IPS-15b (cell line): ENCODE measurements around the gene ZBED4.
"Not testable (repeated sequence)": the region's sequence is repeated elsewhere in the genome, so short reads cannot be mapped to it uniquely, and the experiment has no call there.

Source experiments
- H3K27me3 ChIP-seq: one replicate; pipeline ENCODE4 v1.6.1; 2013; ENCODE audit warnings: low read length; ENCODE audit not compliant: control insufficient read depth, insufficient read depth
- H3K36me3 ChIP-seq: one replicate; pipeline ENCODE4 v1.6.1; 2013; ENCODE audit warnings: low read length; ENCODE audit not compliant: control insufficient read depth, insufficient read depth
- H3K4me1 ChIP-seq: one replicate; pipeline ENCODE4 v1.6.1; 2013; ENCODE audit warnings: mild to moderate bottlenecking, low read length; ENCODE audit not compliant: control insufficient read depth, insufficient read depth
- H3K4me3 ChIP-seq: one replicate; pipeline ENCODE4 v1.5.1; 2013; ENCODE audit warnings: low read depth, low read length
- H3K9ac ChIP-seq: one replicate; pipeline ENCODE4 v1.6.1; 2013; ENCODE audit warnings: low read depth, mild to moderate bottlenecking, low read length
- H3K9me3 ChIP-seq: one replicate; pipeline ENCODE4 v1.6.1; 2013; ENCODE audit warnings: mild to moderate bottlenecking, low read length; ENCODE audit not compliant: control insufficient read depth, insufficient read depth

The ZBED4 gene

GRCh38 chr22:49850021-49850911, 3.4 kb upstream of the ZBED4 start:
- no peak overlapping the region for H3K9ac ChIP-seq
- peaks cover 3% of the 10 kb centered on the region for H3K4me1 ChIP-seq
- H3K27me3 ChIP-seq, result peaks cover 68% of the 10 kb centered on the region
- peak overlapping the region; percentile 59 for H3K4me3 ChIP-seq
- no peaks in the 10 kb centered on the region for H3K36me3 ChIP-seq
- H3K9me3 ChIP-seq, result no peaks in the 10 kb centered on the region

- no peaks in the 10 kb centered on the region for H3K9me3 ChIP-seq
- no peak overlapping the region for H3K9ac ChIP-seq
- peaks cover 9% of the 10 kb centered on the region for H3K4me1 ChIP-seq
- H3K4me3 ChIP-seq, result peak overlapping the region; percentile 13
- no peaks in the 10 kb centered on the region for H3K36me3 ChIP-seq
- H3K27me3 ChIP-seq, result peaks cover 58% of the 10 kb centered on the region
These were observed 2.5 kb upstream of the ZBED4 start for GRCh38 chr22:49850959-49851802.

GRCh38 chr22:49852568-49852897, 1.1 kb upstream of the ZBED4 start:
- not testable (repeated sequence) for H3K9me3 ChIP-seq, H3K36me3 ChIP-seq, H3K4me1 ChIP-seq, H3K9ac ChIP-seq
- Histone ChIP-seq H3K27me3 (peaks cover 47% of the 10 kb centered on the region), H3K4me3 (peak overlapping the region; percentile 77)

GRCh38 chr22:49853981-49854831, 562 bp downstream of the ZBED4 start:
- Histone ChIP-seq H3K9me3 (no peaks in the 10 kb centered on the region), H3K4me1 (peaks cover 9% of the 10 kb centered on the region), H3K27me3 (peaks cover 35% of the 10 kb centered on the region), H3K36me3 (no peaks in the 10 kb centered on the region), H3K4me3 (peak overlapping the region; percentile 91), H3K9ac (no peak overlapping the region)

GRCh38 chr22:49855251-49855911, 1.7 kb downstream of the ZBED4 start:
- Histone ChIP-seq H3K9me3 (no peaks in the 10 kb centered on the region), H3K4me3 (no peak overlapping the region), H3K27me3 (peaks cover 24% of the 10 kb centered on the region), H3K36me3 (no peaks in the 10 kb centered on the region), H3K9ac (no peak overlapping the region), H3K4me1 (peaks cover 9% of the 10 kb centered on the region)

- H3K9me3 ChIP-seq, result no peaks in the 10 kb centered on the region
- peaks cover 9% of the 10 kb centered on the region for H3K4me1 ChIP-seq
- peak overlapping the region; percentile 32 for H3K9ac ChIP-seq
- peaks cover 14% of the 10 kb centered on the region for H3K27me3 ChIP-seq
- H3K36me3 ChIP-seq, result no peaks in the 10 kb centered on the region
- H3K4me3 ChIP-seq, result no peak overlapping the region
These were observed 2.7 kb downstream of the ZBED4 start for GRCh38 chr22:49856343-49856742.

- H3K36me3 ChIP-seq, result no peaks in the 10 kb centered on the region
- no peak overlapping the region for H3K9ac ChIP-seq
- H3K9me3 ChIP-seq, result no peaks in the 10 kb centered on the region
- no peak overlapping the region for H3K4me3 ChIP-seq
- H3K4me1 ChIP-seq, result peaks cover 9% of the 10 kb centered on the region
- peaks cover 8% of the 10 kb centered on the region for H3K27me3 ChIP-seq
These were observed 3.3 kb downstream of the ZBED4 start for GRCh38 chr22:49856766-49857618.

GRCh38 chr22:49858827-49859226, 5.2 kb downstream of the ZBED4 start:
- no peak overlapping the region for H3K9ac ChIP-seq
- peaks cover 9% of the 10 kb centered on the region for H3K4me1 ChIP-seq

GRCh38 chr22:49861642-49862495, 8.2 kb downstream of the ZBED4 start:
- Histone ChIP-seq H3K9ac (no peak overlapping the region), H3K27me3 (no peaks in the 10 kb centered on the region), H3K9me3 (no peaks in the 10 kb centered on the region), H3K4me3 (no peak overlapping the region), H3K4me1 (no peaks in the 10 kb centered on the region), H3K36me3 (no peaks in the 10 kb centered on the region)

More at GRCh38 chr22:49858827-49859226, 5.2 kb downstream of the ZBED4 start:
- Histone ChIP-seq H3K9me3 (no peaks in the 10 kb centered on the region), H3K4me3 (no peak overlapping the region), H3K36me3 (no peaks in the 10 kb centered on the region), H3K27me3 (no peaks in the 10 kb centered on the region)

- no peaks in the 10 kb centered on the region for H3K4me1 ChIP-seq
- H3K4me3 ChIP-seq, result no peak overlapping the region
- H3K9me3 ChIP-seq, result no peaks in the 10 kb centered on the region
- H3K9ac ChIP-seq, result no peak overlapping the region
- H3K27me3 ChIP-seq, result no peaks in the 10 kb centered on the region
- H3K36me3 ChIP-seq, result no peaks in the 10 kb centered on the region
These were observed 8.8 kb downstream of the ZBED4 start for GRCh38 chr22:49862496-49862776.
